Thyroid gland (tissue), 4 donors: Measurements from ENCODE around the gene BCAS1.

Experiments used
- CTCF ChIP-seq, 6 experiments: fragments of 200-600 bp in 3 of 6; fragments of 450-650 bp in 3 of 6; sonication (generic) in 3 of 6; IDR thresholded peaks; one replicate each; pipeline ENCODE4 v1.5.1; 2016 to 2019; ENCODE audit warnings: antibody characterized with exemption in 6 of 6, mild to moderate bottlenecking in 2 of 6, inconsistent platforms in 1 of 6, moderate library complexity in 1 of 6
- POLR2A ChIP-seq, 2 donors: fragments of 450-650 bp; IDR thresholded peaks; one replicate each; pipeline ENCODE4 v1.6.1; 2017; ENCODE audit warnings: antibody characterized with exemption in 2 of 2, mild to moderate bottlenecking in 2 of 2, moderate library complexity in 1 of 2

DNA sequence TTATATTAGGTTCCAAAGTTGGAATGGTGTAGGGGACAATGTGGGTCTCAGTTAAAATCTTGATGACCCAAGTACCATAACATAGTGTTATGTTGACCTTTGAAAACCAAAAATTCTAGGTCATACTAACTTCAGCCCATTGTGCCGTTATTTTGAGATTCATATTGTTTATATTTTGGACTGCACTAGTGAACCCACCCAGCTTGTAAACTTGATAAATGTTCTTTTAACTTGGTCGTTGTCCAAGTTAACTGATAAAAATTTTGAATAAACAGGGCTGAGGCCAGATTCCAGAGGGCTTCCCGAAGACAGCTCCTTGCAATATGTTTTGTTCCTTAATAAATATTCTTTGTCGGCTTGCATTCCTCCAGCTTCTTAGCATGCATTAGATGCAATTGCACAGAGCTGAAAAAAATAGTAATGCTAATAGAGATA lies 90.3 kb downstream of the BCAS1 start:
- TF ChIP-seq POLR2A (IDR thresholded peaks at IDR 0.05), result no peak
- TF ChIP-seq CTCF (IDR thresholded peaks at IDR 0.05), result no peak
